WTC11 (cell line): ENCODE data around the gene C3orf62.
"Not testable (repeated sequence)": the region's sequence is repeated elsewhere in the genome, so short reads cannot be mapped to it uniquely, and the experiment has no call there.

ENCODE experiments used
- MYBL2 ChIP-seq: sonication (generic); formaldehyde crosslinking; IDR thresholded peaks from 2 replicates; pipeline ENCODE4 v1.8.1; 2023; ENCODE audit warnings: mild to moderate bottlenecking, moderate library complexity, missing genetic modification reagents
- RELA ChIP-seq: sonication (generic); formaldehyde crosslinking; IDR thresholded peaks from 2 replicates; pipeline ENCODE4 v1.8.1; 2022; ENCODE audit warnings: missing genetic modification reagents, mild to moderate bottlenecking, borderline replicate concordance
- TP53 ChIP-seq: sonication (generic); formaldehyde crosslinking; IDR thresholded peaks from 2 replicates; pipeline ENCODE4 v1.8.1; 2023; ENCODE audit warnings: mild to moderate bottlenecking, missing genetic modification reagents
- ZNF138 ChIP-seq: sonication (generic); formaldehyde crosslinking; conservative IDR thresholded peaks from 2 replicates; pipeline ENCODE4 v1.8.1; 2022; ENCODE audit warnings: mild to moderate bottlenecking, moderate library complexity, missing genetic modification reagents
- TF ChIP-seq, protein P1 (sequence below): fragments of 200-600 bp; IDR thresholded peaks from 2 replicates; pipeline ENCODE4 v1.8.0; 2022; ENCODE audit warnings: antibody characterized with exemption
- TF ChIP-seq, protein P2 (sequence below): sonication (generic); formaldehyde crosslinking; IDR thresholded peaks from 2 replicates; pipeline ENCODE4 v1.8.1; 2022; ENCODE audit warnings: mild to moderate bottlenecking, moderate library complexity, missing genetic modification reagents
- TF ChIP-seq, protein P3 (sequence below): sonication (generic); formaldehyde crosslinking; IDR thresholded peaks from 2 replicates; pipeline ENCODE4 v1.8.0; 2022; ENCODE audit warnings: mild to moderate bottlenecking, missing genetic modification reagents

DNA sequence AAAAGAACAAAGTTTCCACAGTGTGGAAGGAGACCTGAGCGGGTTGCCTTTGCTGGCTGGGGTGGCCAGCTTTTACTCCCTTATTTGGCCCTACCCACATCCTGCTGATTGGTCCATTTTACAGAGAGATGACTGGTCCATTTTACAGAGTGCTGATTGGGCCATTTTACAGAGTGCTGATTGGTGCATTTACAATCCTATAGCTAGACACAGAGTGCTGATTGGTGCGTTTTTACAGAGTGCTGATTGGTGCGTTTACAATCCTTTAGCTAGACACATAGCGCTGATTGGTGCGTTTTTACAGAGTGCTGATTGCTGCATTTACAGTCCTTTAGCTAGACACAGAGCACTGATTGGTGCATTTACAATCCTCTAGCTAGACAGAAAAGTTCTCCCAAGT, 48.2 kb downstream of the C3orf62 start:
- TF ChIP-seq, protein P1, sequence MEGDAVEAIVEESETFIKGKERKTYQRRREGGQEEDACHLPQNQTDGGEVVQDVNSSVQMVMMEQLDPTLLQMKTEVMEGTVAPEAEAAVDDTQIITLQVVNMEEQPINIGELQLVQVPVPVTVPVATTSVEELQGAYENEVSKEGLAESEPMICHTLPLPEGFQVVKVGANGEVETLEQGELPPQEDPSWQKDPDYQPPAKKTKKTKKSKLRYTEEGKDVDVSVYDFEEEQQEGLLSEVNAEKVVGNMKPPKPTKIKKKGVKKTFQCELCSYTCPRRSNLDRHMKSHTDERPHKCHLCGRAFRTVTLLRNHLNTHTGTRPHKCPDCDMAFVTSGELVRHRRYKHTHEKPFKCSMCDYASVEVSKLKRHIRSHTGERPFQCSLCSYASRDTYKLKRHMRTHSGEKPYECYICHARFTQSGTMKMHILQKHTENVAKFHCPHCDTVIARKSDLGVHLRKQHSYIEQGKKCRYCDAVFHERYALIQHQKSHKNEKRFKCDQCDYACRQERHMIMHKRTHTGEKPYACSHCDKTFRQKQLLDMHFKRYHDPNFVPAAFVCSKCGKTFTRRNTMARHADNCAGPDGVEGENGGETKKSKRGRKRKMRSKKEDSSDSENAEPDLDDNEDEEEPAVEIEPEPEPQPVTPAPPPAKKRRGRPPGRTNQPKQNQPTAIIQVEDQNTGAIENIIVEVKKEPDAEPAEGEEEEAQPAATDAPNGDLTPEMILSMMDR, result not testable (repeated sequence)
- TF ChIP-seq MYBL2 (CRISPR knock-in tag); TP53; RELA (CRISPR knock-in tag); ZNF138 (CRISPR knock-in tag): not testable (repeated sequence)
- TF ChIP-seq, protein P2, sequence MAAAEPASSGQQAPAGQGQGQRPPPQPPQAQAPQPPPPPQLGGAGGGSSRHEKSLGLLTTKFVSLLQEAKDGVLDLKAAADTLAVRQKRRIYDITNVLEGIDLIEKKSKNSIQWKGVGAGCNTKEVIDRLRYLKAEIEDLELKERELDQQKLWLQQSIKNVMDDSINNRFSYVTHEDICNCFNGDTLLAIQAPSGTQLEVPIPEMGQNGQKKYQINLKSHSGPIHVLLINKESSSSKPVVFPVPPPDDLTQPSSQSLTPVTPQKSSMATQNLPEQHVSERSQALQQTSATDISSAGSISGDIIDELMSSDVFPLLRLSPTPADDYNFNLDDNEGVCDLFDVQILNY (CRISPR knock-in tag), result not testable (repeated sequence)
- TF ChIP-seq, protein P3, sequence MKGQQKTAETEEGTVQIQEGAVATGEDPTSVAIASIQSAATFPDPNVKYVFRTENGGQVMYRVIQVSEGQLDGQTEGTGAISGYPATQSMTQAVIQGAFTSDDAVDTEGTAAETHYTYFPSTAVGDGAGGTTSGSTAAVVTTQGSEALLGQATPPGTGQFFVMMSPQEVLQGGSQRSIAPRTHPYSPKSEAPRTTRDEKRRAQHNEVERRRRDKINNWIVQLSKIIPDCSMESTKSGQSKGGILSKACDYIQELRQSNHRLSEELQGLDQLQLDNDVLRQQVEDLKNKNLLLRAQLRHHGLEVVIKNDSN, result not testable (repeated sequence)
